ENCODE results near the gene ARGLU1.

The ARGLU1 gene

DNA sequence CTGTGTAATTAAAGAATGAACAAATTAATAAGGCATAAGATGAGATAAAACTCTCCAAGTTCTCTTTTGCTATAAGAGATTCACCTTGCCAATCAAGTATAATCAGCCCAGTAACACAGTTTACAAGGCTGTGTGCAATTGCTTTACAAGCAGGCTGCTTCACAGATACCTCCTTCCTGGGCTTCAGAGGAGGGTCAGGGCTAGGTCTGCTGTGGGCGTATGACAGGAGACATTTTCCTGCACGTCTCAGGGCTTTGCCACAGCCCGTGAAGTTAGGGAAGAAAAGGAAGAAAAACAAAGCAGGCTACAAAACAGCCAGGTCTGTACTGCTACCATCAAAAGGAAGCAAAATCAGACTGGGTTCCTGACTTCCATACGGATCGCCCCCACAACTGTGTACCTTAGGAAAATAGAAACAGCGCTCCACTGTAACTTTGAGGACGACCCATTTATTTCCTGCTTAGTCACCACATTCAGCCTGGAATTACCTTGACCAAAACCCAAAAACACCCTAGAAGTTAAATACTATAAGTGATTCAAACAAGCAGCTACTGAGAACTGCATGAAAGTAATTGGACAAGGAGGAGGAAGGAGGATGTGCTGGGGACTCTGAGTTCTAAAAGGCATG, 44.9 kb downstream of the ARGLU1 start:
- no peak for DNase-seq

- DNase-seq, result no peak
Observed at GRCh38 chr13:106522112-106522705, 45.7 kb downstream of the ARGLU1 start.

GRCh38 chr13:106521095-106521799, 46.7 kb downstream of the ARGLU1 start:
- DNase-seq, result no peak

DNA sequence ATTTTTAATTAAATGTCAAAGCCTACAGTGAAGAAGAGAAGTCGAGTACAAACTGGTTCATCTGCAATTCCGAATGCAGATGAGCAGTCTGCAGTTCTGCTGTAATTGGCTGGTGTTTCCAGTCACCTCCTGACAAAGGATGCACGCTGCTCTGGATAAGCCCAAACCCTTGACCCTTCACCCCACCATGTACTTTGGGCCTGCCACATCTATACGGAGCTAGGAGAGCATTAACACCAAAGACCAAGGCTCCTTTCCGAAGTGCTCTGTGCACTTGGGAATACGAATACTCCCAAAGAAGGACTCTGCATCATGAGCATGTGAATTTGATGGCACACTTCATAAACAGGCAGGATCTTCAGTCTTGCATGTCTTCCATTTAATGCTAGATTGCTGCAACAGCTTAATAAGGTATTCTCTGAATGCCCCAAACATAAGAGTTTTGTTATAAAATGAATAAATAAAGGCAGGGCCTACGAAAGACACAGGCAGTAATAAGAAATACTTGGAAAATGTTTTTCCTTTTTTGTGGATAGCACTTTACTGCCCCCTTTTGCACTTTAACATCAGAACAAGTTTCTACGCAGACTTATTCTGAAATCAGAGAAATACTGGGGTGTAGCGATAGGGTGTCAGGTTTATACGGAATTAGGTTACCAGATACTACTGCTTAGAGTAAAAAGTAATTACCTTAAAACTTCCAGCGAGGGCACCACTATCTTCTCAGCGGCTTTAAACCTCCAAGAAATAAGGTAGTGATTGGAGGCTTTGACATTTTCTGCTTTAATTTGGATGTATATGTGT, 47.5 kb downstream of the ARGLU1 start:
- DNase-seq, result no peak

GRCh38 chr13:106518512-106518911, 49.4 kb downstream of the ARGLU1 start:
- DNase-seq, result no peak

DNA sequence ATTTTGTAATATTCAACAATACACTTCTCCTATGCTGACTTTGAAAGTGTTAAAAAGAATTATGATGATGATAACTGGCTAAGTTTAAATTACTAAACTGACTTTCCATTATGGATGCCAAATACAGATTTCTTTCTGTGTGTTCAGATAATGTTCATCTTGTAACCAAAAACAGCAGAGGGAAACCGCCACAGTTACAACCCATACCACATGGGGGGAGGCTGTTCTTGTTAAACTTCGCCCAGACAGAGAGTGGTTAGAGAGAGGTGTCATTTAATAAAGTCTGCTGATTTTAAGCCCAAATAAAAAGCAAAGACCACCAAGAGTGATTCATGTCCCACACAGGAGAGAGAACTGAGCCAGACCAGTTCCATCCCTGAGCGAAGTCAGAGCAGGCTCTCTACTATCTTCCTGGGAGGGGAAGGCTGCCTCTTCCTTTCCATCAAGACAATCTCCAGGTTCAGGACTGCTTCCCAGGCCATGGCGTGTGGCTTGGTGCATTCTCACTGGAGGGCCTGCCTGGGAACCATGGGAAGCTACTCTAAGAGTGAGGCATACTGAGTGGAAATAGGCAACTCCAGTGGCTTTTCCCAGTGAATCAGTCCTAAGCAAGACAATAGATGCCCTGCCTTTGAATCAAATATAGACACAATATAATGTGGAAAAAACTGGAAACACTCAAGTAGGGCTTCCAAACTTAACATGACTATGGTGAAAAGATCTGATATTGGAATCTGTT, 50.7 kb downstream of the ARGLU1 start:
- DNase-seq, result no peak

DNA sequence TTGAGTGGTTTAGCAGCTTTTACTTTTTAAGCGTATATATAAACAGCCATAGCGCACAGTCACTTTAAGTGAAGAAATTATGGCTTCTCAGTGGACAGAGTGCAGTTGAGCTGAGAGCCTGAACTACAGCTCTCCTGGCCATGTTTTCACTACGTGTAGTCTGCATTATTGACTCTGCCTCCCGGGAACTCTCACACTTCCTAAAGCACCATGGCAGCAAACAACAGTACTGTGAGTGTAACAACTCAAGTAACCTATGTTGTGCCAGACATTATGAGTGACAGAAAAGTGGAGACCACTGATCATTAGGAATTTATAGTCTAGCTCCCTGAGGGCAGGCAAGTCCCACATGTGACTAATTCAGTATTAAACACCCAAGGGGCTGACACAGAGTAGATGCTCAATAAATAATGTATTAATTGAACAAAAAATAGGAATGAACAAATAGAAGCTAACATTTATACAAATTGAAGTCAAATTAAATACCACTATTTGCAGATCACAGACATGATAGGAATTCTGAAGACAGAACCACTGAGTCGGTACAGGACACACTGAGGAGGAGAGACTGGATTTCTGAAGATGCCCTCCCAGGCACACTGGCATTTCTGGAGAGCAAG, 52.2 kb downstream of the ARGLU1 start:
- no peak for DNase-seq

GRCh38 chr13:106514928-106515634, 52.9 kb downstream of the ARGLU1 start:
- no peak for DNase-seq

GRCh38 chr13:106513025-106513983, 54.6 kb downstream of the ARGLU1 start:
- no peak for DNase-seq

GRCh38 chr13:106507560-106508274, 60.2 kb downstream of the ARGLU1 start:
- DNase-seq, result no peak

GRCh38 chr13:106506286-106506685, 61.7 kb downstream of the ARGLU1 start:
- no peak for DNase-seq

- DNase-seq, result no peak
Observed at GRCh38 chr13:106505732-106506131, 62.2 kb downstream of the ARGLU1 start.

- no peak for DNase-seq
Observed at GRCh38 chr13:106505295-106505694, 62.6 kb downstream of the ARGLU1 start.

DNA sequence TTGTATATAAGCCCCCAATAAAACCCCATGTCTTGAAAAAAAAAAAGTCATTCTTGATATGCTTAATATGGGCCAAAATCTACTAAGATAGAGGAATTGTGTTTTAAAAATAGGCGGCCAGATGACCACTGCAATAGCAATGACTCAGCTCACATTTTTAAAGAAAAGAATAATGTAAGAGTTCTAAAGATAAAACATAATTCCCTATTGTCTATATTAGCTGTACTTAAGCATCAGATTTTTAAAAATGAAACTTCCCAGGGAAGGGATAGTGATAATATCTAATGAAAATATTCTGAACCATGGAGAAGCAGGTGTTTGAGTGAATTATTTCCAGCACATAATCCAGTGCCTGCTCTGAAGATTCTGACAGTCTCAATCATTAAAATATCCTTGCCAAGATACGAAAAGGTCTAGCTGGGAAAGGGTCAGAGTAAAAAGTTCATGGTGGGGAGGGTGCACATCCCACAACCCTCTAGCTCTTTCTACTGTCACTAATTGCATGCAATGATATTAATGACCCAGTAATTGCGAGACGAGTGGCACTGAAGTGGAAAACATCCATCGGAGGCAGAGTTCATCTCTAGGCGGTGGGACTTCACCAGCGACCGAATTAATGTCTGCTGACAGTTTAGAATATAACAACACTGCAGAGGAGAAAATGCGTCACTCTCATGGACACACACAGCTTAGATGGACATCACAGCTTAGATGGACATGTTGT, 64.0 kb downstream of the ARGLU1 start:
- DNase-seq, result no peak

- DNase-seq, result no peak
Observed at GRCh38 chr13:106503272-106503671, 64.7 kb downstream of the ARGLU1 start.

DNA sequence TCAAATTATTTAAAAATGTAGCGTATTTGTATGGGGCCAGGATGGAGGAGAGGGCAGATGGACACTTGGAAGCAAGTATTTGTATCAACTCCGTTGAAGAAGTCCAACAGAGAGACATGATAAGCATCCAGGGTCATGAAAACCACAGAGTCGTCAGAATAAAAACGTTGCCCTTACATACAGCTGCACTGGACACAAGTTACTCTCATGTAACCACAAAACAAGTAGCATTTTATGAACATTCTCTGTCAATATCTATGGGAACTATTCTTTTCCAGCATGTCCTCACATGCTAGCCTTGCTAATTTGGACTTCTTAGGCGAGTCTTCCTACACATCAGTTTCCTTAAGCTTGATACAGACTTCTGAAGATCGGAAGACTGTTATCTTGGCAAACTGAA, 67.5 kb downstream of the ARGLU1 start:
- DNase-seq, result no peak

DNA sequence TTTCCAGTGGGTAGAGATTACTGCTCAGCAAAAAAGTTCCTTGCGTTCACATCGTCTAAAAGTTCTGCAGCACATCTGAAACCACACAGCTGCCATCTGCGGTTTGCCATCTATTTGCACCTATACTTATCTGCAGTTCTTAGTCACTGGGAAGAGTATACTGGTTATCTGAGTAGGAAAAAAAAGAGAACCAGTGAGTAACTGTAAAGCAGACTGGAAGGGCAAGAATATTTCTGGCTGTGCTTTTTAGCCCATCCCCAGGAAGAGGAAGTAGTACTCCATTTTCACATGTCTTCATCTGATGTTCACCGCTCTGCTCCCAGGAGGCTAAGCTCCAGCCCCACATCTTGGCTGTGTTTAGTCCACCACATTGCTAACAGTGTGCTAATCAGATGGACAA, 68.0 kb downstream of the ARGLU1 start:
- no peak for DNase-seq

DNA sequence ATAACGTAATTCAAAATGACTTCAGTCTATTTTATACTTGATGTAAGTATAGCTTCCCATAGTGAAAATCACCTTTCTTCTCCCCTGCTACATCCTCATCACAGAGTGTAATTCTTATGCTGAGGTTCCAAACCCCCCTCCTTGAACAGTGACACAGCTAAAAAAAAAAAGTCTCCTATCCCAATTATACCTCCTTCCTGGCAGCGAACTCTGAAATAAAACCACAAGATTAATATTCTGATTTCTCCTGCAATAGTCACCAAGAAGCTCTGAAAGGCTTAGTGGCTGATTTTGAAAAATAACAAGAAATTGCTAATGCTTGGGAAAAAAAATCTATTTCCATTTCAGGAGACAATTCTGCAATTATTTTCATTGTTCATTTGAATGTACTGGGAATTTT, 68.8 kb downstream of the ARGLU1 start:
- DNase-seq, result no peak

GRCh38 chr13:106498571-106498970, 69.4 kb downstream of the ARGLU1 start:
- DNase-seq, result no peak
